H9 (cell line): ENCODE data around the gene C2CD4A. TPM values are rescaled to one million over a fixed set of nuclear protein-coding genes. Genes with fewer than 3 reads are reported as not detected.

ENCODE experiments used
- DNase-seq: peaks from one replicate; pipeline ENCODE4 v3.0.0-alpha.2; 2017
- H2AFZ ChIP-seq: one replicate; pipeline ENCODE4 v1.6.1; 2013; ENCODE audit warnings: mild to moderate bottlenecking, low read length, control low read depth, moderate library complexity
- H2AK5ac ChIP-seq: 2 replicates; pipeline ENCODE4 v1.6.1; 2013; ENCODE audit warnings: low read length, control low read depth, mixed read lengths; ENCODE audit not compliant: insufficient read length
- H2BK120ac ChIP-seq: one replicate; pipeline ENCODE4 v1.6.1; 2013; ENCODE audit warnings: low read depth, mild to moderate bottlenecking, low read length, control low read depth, inconsistent platforms; ENCODE audit not compliant: poor library complexity, severe bottlenecking
- H2BK12ac ChIP-seq: 2 replicates; pipeline ENCODE4 v1.6.1; 2013; ENCODE audit warnings: low read length, control low read depth, mixed read lengths, low read depth; ENCODE audit not compliant: insufficient read length
- H2BK15ac ChIP-seq: 2 replicates; pipeline ENCODE4 v1.6.1; 2013; ENCODE audit warnings: low read depth, low read length, control low read depth
- H2BK20ac ChIP-seq: one replicate; pipeline ENCODE4 v1.6.1; 2013; ENCODE audit warnings: low read depth, mild to moderate bottlenecking, low read length, control low read depth, inconsistent platforms; ENCODE audit not compliant: poor library complexity, severe bottlenecking
- H2BK5ac ChIP-seq: 2 replicates; pipeline ENCODE4 v1.6.1; 2013; ENCODE audit warnings: low read length, control low read depth, mixed read lengths; ENCODE audit not compliant: insufficient read length
- H3K14ac ChIP-seq: 2 replicates; pipeline ENCODE4 v1.6.1; 2013; ENCODE audit warnings: low read length, control low read depth; ENCODE audit not compliant: insufficient read depth
- H3K18ac ChIP-seq: 2 replicates; pipeline ENCODE4 v1.6.1; 2013; ENCODE audit warnings: low read depth, mild to moderate bottlenecking, mixed read lengths, low read length, control low read depth; ENCODE audit not compliant: insufficient read length
- H3K23ac ChIP-seq: 2 replicates; pipeline ENCODE4 v1.6.1; 2013; ENCODE audit warnings: low read length, control low read depth, mixed read lengths, low read depth; ENCODE audit not compliant: insufficient read length
- H3K23me2 ChIP-seq: 2 replicates; pipeline ENCODE4 v1.6.1; 2013; ENCODE audit warnings: low read depth, mild to moderate bottlenecking, mixed read lengths, low read length, control low read depth; ENCODE audit not compliant: insufficient read length, poor library complexity, severe bottlenecking
- H3K27ac ChIP-seq: 2 replicates; pipeline ENCODE4 v1.5.1; 2013; ENCODE audit warnings: low read length, control low read depth, mixed read lengths, low read depth; ENCODE audit not compliant: insufficient read length
- H3K27me3 ChIP-seq: 2 replicates; pipeline ENCODE4 v1.6.1; 2013; ENCODE audit warnings: low read length, control low read depth, inconsistent platforms; ENCODE audit not compliant: insufficient read depth
- H3K4ac ChIP-seq: 2 replicates; pipeline ENCODE4 v1.6.1; 2013; ENCODE audit warnings: low read depth, mild to moderate bottlenecking, control low read depth, inconsistent platforms, low read length, moderate library complexity
- H3K4me1 ChIP-seq: 2 replicates; pipeline ENCODE4 v1.6.1; 2013; ENCODE audit warnings: low read length, control low read depth, inconsistent platforms; ENCODE audit not compliant: insufficient read depth
- H3K4me2 ChIP-seq: 2 replicates; pipeline ENCODE4 v1.6.1; 2013; ENCODE audit warnings: low read length, control low read depth, mixed read lengths; ENCODE audit not compliant: insufficient read length, insufficient read depth
- H3K56ac ChIP-seq: 2 replicates; pipeline ENCODE4 v1.6.1; 2013; ENCODE audit warnings: low read depth, mild to moderate bottlenecking, mixed read lengths, low read length, control low read depth; ENCODE audit not compliant: insufficient read length
- H3K79me1 ChIP-seq: 2 replicates; pipeline ENCODE4 v1.6.1; 2013; ENCODE audit warnings: low read depth, mild to moderate bottlenecking, moderate library complexity, low read length, control low read depth, inconsistent platforms; ENCODE audit not compliant: insufficient read depth, poor library complexity, severe bottlenecking
- H3K79me2 ChIP-seq: 2 replicates; pipeline ENCODE4 v1.6.1; 2013; ENCODE audit warnings: low read length, control low read depth, inconsistent platforms; ENCODE audit not compliant: insufficient read depth
- H3K9ac ChIP-seq: 2 replicates; pipeline ENCODE4 v1.6.1; 2013; ENCODE audit warnings: low read length, control low read depth, mixed read lengths; ENCODE audit not compliant: insufficient read length; ENCODE audit errors: extremely low read depth
- H3K9me3 ChIP-seq: one replicate; pipeline ENCODE4 v1.6.1; 2013; ENCODE audit warnings: low read depth, low read length, inconsistent platforms; ENCODE audit not compliant: control insufficient read depth
- H3T11ph ChIP-seq: one replicate; pipeline ENCODE4 v1.6.1; 2013; ENCODE audit warnings: mild to moderate bottlenecking, low read length, control low read depth, inconsistent platforms
- H4K20me1 ChIP-seq: one replicate; pipeline ENCODE4 v1.6.1; 2013; ENCODE audit not compliant: control insufficient read depth, insufficient read length, insufficient read depth
- H4K5ac ChIP-seq: 2 replicates; pipeline ENCODE4 v1.6.1; 2013; ENCODE audit warnings: low read depth, mild to moderate bottlenecking, mixed read lengths, low read length, control low read depth; ENCODE audit not compliant: insufficient read length
- H4K8ac ChIP-seq: replicated peaks from 2 replicates; pipeline ENCODE4 v1.6.1; 2013; ENCODE audit warnings: low read length, control low read depth, mixed read lengths, low read depth; ENCODE audit not compliant: insufficient read length
- H4K91ac ChIP-seq: 2 replicates; pipeline ENCODE4 v1.6.1; 2013; ENCODE audit warnings: low read depth, mild to moderate bottlenecking, moderate library complexity, mixed read lengths, low read length, control low read depth; ENCODE audit not compliant: insufficient read length
- H3K27ac Mint-ChIP-seq, 3 experiments: 2 replicates in 2 of 3; 3 replicates in 1 of 3; pipeline ENCODE4 v1.8.0; 2020 to 2021; ENCODE audit warnings: mixed read lengths in 3 of 3, mild to moderate bottlenecking in 1 of 3, moderate library complexity in 1 of 3
- H3K27me3 Mint-ChIP-seq: 2 replicates; pipeline ENCODE4 v1.8.0; 2021; ENCODE audit warnings: low read depth, mild to moderate bottlenecking, moderate library complexity, mixed read lengths
- H3K36me3 Mint-ChIP-seq, 3 experiments: 2 replicates in 2 of 3; 3 replicates in 1 of 3; pipeline ENCODE4 v1.8.0; 2020 to 2021; ENCODE audit warnings: low read depth in 3 of 3, mixed read lengths in 3 of 3; ENCODE audit not compliant: insufficient read depth in 1 of 3
- H3K4me1 Mint-ChIP-seq, 2 experiments: 2 replicates each; pipeline ENCODE4 v1.8.0; 2020; ENCODE audit warnings: mixed read lengths in 2 of 2
- H3K4me3 Mint-ChIP-seq, 2 experiments: 2 replicates in 1 of 2; 3 replicates in 1 of 2; pipeline ENCODE4 v1.8.0; 2020 to 2021; ENCODE audit warnings: mild to moderate bottlenecking in 2 of 2, mixed read lengths in 2 of 2, moderate library complexity in 1 of 2
- H3K9me3 Mint-ChIP-seq, 2 experiments: 2 replicates in 1 of 2; 3 replicates in 1 of 2; pipeline ENCODE4 v1.8.0; 2020; ENCODE audit warnings: mild to moderate bottlenecking in 2 of 2, mixed read lengths in 2 of 2, moderate library complexity in 1 of 2
- WGBS: extraction: QIAGEN DNeasy Blood & Tissue Kit; methylation state at CpG from one replicate; pipeline ENCODE4 v1.1.7; 2013; ENCODE audit warnings: missing lambda C conversion rate, low lambda C conversion rate, mixed read lengths; ENCODE audit not compliant: insufficient read length; ENCODE audit errors: extremely low coverage; 5-methylcytosine and 5-hydroxymethylcytosine counted together
- total RNA-seq: library from RNA; stranded (reverse); gene quantifications from 2 replicates; pipeline ENCODE4 v1.2.1, GENCODE V29; 2021
- TF ChIP-seq, protein P1 (sequence below): fragments of 200-600 bp; sonication (generic); conservative IDR thresholded peaks from 3 replicates; pipeline ENCODE4 v1.8.0; 2021; ENCODE audit warnings: antibody characterized with exemption, mild to moderate bottlenecking

The C2CD4A gene
- total RNA-seq, 1 experiment from 2014 or later = not detected

DNA sequence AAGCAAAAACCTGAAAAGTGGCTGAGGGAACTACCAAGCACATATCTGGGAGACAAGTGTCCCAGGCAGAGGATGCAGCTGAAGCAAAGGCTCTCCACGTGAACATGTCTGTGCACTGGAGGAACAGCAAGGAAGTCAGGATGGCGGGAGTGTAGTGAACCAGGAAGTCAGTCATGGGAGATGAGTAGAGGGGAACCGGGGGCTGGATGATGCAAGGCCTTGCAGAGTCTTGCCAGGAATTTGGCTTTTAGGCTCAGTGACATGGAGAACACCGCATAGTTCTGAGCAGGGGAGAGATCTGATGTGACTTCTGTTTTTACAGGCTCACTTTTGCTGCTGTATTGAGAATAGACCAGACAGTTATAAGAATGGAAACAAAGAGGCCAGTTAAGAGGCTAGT, 19.0 kb downstream of the C2CD4A start:
- no peak overlapping the region for H2BK5ac ChIP-seq
- no peak overlapping the region for H2AK5ac ChIP-seq
- H4K20me1 ChIP-seq = no peaks in the 10 kb centered on the region
- no peak overlapping the region for H4K91ac ChIP-seq
- no peak overlapping the region for H3K4ac ChIP-seq
- H2BK12ac ChIP-seq = no peak overlapping the region
- no peak overlapping the region for H2BK120ac ChIP-seq
- H3K9me3 ChIP-seq = no peaks in the 10 kb centered on the region
- no peak overlapping the region for H3K56ac ChIP-seq
- H3K79me2 ChIP-seq = no peaks in the 10 kb centered on the region
- no CpG with 5 or more reads among the region's 4 CpGs for WGBS
- Mint-ChIP-seq H3K36me3 (peaks cover 4 to 7% (median 5%) of the 10 kb centered on the region in 3 experiments; a peak in 5 of 7 replicates), H3K4me1 (peaks cover 0 to 14% of the 10 kb centered on the region in 2 experiments), H3K4me3 (no peak overlapping the region), H3K27me3 (no peaks in the 10 kb centered on the region; the same call in 1 of the 2 replicates), H3K27ac (no peak overlapping the region), H3K9me3 (peaks cover 7 to 13% of the 10 kb centered on the region in 2 experiments)
- H4K8ac ChIP-seq = no peak overlapping the region
- H3K4me2 ChIP-seq = no peak overlapping the region
- no peak overlapping the region for H3K27ac ChIP-seq
- H4K5ac ChIP-seq = no peak overlapping the region
- H3K18ac ChIP-seq = no peak overlapping the region
- no peak overlapping the region for H2AFZ ChIP-seq
- no peak for DNase-seq
- no peak overlapping the region for H3K14ac ChIP-seq
- no peaks in the 10 kb centered on the region for H3K4me1 ChIP-seq
- H2BK15ac ChIP-seq = no peak overlapping the region
- no peak overlapping the region for H3K23ac ChIP-seq
- H3K23me2 ChIP-seq = no peaks in the 10 kb centered on the region
- H3K9ac ChIP-seq = no peak overlapping the region
- H3T11ph ChIP-seq = no peak overlapping the region
- H2BK20ac ChIP-seq = no peak overlapping the region
- H3K27me3 ChIP-seq = no peaks in the 10 kb centered on the region; the same call in 1 of the 2 replicates
- no peaks in the 10 kb centered on the region for H3K79me1 ChIP-seq
- TF ChIP-seq, protein P1, sequence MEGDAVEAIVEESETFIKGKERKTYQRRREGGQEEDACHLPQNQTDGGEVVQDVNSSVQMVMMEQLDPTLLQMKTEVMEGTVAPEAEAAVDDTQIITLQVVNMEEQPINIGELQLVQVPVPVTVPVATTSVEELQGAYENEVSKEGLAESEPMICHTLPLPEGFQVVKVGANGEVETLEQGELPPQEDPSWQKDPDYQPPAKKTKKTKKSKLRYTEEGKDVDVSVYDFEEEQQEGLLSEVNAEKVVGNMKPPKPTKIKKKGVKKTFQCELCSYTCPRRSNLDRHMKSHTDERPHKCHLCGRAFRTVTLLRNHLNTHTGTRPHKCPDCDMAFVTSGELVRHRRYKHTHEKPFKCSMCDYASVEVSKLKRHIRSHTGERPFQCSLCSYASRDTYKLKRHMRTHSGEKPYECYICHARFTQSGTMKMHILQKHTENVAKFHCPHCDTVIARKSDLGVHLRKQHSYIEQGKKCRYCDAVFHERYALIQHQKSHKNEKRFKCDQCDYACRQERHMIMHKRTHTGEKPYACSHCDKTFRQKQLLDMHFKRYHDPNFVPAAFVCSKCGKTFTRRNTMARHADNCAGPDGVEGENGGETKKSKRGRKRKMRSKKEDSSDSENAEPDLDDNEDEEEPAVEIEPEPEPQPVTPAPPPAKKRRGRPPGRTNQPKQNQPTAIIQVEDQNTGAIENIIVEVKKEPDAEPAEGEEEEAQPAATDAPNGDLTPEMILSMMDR = no peak
